OCI-M2 (cell line): Measurements from ENCODE around the gene SCGB1C2.
"Not testable (repeated sequence)": the region's sequence is repeated elsewhere in the genome, so short reads cannot be mapped to it uniquely, and the experiment has no call there.

Experiments
- DNase-seq: peaks from one replicate; lab custom pipeline; 2025; ENCODE audit not compliant: unreplicated experiment; lab: John Stamatoyannopoulos, UW

SCGB1C2 gene

GRCh38 chr17:137166-137807 is at the start of gene SCGB1C2:
SCGB1C2 (plus strand) TSS chr17:137569; CDS start chr17:137591, 22 bp downstream.
- not testable (repeated sequence) for DNase-seq

- DNase-seq, result not testable (repeated sequence)
Observed at GRCh38 chr17:113111-113510, 24.3 kb upstream of the SCGB1C2 start.

GRCh38 chr17:118339-118917 is 18.9 kb upstream of the SCGB1C2 start:
- not testable (repeated sequence) for DNase-seq

DNA sequence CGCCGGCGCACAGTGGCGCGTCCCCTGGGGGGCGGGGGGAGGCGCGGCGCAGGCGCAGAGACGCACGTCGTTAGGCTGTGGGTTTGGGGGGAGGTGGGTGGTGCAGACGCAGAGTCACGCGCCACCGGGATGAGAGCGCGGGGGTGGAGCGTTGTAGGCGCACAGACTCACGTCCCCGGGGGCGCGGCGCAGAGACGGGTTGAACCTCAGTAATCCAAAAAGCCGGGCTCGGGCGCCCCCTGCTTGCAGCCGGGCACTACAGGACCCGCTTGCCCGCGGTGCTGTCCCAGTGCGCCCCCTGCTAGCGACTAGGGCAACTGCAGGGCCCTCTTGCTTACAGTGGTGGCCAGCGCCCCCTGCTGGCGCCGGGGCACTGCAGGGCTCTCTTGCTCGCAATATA is 3.4 kb upstream of the SCGB1C2 start:
- not testable (repeated sequence) for DNase-seq

DNA sequence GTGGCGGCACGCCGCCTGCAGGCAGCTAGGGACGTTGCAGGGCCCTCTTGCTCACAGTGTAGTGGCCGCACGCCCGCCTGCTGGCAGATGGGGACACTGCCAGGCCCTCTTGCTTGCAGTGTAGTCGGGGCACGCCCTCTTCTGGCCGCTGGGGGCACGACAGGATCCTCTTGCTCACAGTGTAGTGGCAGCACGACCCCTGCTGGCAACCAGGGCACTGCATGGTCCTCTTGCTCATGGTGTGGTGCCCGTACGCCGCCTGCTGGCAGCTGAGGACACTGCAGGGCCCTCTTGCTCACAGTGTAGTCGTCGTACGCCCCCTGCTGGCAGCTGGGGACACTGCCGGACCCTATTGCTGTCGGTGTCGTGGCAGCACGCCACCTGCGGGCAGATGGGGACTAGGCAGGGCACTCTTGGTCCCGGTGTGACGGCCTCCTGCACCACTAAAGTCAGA is 3.0 kb upstream of the SCGB1C2 start:
- not testable (repeated sequence) for DNase-seq

DNA sequence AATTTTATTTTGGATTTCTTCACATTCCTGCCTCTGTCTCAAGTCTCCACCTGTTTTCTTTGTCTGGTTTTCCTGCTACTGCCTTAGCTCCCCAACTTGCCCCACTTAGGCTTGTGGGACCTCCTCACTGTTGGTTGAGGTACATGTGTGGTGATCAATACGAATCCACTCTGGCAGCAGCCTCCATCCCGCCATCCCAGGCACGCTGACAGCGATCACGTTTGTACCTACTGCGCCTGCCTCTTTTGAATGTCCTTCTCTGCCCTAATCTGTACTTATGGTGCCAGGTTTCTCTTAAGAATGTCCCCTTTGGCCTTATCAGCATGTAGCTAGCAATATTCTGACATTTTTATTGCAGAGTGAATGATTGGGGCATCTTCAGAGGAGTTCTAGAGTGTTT is 2.3 kb upstream of the SCGB1C2 start:
- not testable (repeated sequence) for DNase-seq

DNA sequence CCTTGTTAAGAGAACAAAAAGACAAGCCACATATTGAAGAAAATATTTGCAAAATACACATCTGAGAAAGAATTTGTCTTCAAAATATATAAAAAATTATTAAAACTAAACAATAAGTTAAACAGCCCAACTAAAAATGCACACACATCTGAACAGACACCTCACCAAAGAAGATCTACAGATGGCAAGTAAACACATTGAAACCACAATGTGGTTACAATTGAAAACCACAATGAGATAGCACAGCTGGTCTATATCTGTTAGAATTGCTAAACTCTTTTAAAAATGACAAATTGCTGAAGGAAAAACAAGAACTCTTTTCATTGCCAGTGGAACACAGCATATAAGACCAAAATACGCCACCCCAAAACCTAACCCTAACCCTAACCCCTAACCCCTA is 1.5 kb upstream of the SCGB1C2 start:
- not testable (repeated sequence) for DNase-seq

GRCh38 chr17:136531-136930 is 838 bp upstream of the SCGB1C2 start:
- DNase-seq, result not testable (repeated sequence)

DNA sequence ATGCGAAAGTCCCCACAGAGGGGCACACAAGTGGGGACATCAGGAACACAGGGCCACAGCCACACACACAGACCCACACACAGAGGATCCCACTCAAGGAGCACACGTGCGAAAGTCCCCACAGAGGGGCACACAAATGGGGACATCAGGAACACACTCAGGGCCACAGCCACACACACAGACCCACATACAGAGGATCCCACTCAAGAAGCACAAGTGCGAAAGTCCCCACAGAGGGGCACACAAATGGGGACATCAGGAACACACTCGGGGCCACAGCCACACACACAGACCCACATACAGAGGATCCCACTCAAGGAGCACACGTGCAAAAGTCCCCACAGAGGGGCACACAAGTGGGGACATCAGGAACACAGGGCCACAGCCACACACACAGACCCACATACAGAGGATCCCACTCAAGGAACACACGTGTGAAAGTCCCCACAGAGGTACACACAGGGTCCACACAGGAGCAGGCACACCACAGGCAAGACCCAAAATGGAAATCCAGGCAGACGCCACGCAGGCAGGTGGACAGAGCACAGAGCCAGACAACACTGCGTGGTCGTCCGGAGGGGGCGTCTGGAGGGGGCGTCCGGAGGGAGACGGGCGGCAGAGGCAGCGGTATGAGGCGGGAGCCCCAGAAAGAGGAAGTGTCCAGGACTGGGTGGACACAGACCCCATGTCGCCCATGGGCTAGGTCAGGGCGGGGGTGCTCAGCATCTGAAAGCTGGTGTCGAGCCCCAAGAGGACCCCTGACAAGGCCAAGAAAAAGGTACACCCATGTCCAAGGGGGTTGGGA is 2.2 kb downstream of the SCGB1C2 start:
- DNase-seq, result not testable (repeated sequence)

DNA sequence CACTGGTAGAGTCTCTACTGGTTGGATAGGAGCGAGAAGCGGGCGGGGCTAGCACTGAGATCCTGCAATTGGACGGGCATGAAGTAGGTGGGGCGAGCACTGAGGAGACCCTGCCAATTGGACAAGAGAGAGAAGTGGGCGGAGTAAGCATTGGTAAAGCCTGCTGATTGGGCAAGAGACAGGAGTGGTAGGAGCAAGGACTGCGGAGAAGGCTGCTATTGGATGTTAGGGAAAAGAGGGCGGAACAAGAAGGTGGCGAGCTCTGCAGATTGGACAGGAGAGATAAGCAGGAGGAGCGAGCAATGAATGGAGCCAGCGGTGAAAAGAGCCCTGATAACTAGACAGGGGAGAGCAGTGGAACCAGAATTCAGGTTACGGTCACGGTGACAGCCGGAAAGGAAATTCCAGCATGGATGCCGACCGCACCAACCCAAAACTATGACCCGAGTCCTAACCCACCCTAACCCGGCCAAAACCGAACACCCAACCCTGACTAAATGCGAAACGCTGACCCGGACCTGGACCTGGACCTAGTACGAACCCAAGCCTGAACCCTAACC is 4.8 kb downstream of the SCGB1C2 start:
- no peak for DNase-seq

DNA sequence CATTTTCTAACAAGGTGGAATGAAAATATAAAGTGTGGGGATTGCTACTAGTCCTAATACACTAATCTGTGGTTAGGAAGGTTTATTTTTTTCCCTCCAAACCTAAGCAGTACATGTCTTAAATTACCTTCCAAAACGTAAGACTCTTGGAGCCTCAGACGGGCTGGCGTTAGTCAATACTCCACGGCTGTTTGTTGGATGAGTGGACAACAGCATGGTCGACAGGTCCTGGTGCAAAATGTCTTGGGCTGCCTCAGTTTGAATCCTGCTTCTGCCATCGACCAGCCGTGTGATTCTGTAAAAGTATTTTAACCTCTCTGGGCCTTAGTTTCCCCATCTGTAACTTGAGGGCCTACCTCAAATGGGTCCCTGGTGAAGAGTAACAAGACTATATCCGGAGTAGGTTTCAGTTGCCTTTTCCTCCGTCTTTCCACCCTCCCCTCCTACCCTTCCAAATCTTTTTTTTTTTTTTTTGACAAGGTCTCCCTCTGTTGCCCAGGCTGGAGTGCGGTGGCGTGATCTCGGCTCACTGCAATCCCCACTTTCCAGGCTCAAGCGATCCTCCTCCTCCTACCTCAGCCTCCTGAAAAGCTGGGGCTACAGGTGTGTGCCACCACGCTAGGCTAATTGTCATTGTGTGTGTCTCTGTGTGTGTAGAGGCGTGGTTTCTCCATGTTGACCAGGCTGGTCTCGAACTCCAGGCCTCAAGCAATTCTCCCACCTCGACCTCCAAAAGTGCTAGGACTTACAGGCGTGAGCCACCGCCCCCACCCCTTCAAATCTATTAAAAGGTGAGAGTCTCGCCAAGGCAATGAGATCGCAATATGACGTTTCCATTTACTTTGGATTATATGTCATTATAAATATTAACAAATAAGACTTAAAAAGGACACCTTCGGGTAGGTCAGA is 5.8 kb downstream of the SCGB1C2 start:
- DNase-seq, result no peak

- no peak for DNase-seq
Observed at GRCh38 chr17:143785-144281, 6.5 kb downstream of the SCGB1C2 start.

- no peak for DNase-seq
Observed at GRCh38 chr17:144936-145670, 7.7 kb downstream of the SCGB1C2 start.

GRCh38 chr17:145671-146541 is 8.5 kb downstream of the SCGB1C2 start:
- no peak for DNase-seq

DNA sequence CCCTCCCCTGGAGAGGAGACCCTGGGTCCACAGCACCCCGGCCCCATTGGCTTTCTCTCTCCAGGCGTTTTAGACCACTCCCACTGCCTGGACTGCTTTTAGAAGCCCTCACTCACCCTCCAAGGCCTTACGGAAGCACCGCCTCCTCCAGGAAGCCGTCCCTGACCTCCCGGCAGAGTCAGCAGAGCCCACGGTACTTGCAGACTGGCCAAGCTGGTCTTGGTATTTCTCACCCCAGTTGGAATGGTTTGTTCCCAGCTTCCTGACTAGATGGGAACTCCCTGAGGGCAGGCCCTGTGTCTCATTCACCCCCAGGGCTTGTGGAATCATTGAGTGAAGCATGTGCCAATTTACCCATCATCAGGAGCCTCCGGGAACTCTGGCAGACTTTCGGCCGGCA is 9.2 kb downstream of the SCGB1C2 start:
- no peak for DNase-seq

GRCh38 chr17:146983-147761 is 9.8 kb downstream of the SCGB1C2 start:
- no peak for DNase-seq

- no peak for DNase-seq
Observed at GRCh38 chr17:147796-148740, 10.7 kb downstream of the SCGB1C2 start.
